Islet of Langerhans (tissue), 1 donor: Measurements from ENCODE around the gene KLF14.
"Not testable (repeated sequence)": the region's sequence is repeated elsewhere in the genome, so short reads cannot be mapped to it uniquely, and the experiment has no call there.

ENCODE experiments used
- FAIRE-seq: peaks from one replicate; lab custom pipeline; 2011; peaks lifted over from hg19 to GRCh38; lab: Jason Lieb, UNC

Gene KLF14

DNA sequence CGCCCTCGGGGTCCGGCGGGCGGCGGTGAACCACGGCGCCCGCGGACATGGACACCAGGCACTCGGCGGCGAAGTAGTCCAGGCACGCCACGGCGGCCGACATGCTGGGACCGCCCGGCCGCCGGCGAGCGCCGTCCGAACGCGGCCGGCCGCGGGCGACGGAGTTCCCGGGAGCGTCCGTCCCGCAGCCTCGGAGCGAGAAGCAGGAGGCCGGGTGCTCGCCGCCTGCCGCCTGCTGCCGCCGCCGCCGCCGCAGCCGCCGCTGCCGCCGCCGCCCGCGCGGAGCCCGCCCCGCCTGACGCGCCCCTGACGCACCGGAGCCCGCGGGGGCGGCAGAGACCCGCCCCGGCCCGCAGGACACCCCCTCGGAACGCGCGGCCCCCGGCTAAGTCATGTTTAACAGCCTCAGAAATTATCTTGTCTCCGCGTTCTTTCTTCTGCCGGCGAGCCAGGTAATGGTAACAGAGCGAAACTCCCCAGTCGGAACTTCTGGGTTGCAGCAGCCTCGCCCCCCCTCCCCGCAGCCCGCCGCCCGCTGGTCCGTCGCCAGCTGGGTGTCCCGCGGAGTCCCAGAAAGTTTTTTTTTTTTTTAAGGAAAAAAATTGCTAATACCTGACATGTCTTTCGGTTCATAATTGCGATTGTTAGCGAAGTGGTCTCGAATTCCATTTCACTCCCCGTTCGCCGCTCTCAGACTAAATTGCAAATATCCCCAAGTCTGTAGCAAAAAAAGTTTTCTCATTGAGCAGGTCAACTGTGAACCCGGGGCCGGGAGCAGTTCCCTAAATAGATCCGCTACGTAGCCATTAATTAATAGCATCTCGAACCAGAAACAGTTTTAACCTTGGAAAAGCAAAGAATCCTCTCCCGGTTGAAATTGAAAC, at the start of gene KLF14:
Gene KLF14 (minus strand): TSS at position 277 of the 884 bp plus-strand sequence. CDS start 174 bp downstream, at position 103.
- no peak for FAIRE-seq

DNA sequence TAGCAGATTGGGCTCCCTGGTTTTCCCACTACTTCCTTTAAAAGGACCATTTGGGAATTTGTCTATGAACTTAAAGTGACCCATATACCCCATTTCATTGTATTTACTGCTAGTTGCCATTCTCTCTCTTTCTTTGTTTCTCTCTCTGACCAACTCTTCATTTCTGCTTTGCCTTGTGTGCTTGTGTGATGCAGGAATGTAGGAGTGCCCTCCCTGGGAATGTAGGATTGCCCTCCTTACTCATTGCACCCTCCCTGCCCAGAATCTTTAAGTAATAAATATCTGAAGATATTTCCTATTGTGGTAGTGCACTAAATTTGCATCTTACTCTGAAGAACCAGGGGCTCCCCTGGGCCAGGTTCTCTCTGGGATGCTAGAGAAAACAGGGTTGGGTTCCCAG, 47.3 kb upstream of the KLF14 start:
- no peak for FAIRE-seq

DNA sequence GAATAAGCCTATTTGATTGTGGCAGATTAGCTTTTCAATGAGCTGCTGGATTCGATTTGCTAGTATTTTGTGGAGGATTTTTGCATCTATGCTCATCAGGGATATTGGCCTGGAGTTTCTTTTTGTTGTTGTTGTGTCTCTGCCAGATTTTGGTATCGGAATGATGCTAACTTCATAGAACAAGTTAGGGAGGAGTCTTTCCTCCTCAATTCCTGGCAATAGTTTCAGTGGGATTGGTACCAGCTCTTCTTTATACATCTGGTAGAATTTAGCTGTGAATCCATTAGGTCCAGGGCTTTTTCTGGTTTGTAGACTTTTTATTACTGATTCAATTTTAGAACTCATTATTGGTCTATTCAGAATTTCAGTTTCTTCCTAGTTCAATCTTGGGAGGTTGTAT, 43.4 kb upstream of the KLF14 start:
- no peak for FAIRE-seq

DNA sequence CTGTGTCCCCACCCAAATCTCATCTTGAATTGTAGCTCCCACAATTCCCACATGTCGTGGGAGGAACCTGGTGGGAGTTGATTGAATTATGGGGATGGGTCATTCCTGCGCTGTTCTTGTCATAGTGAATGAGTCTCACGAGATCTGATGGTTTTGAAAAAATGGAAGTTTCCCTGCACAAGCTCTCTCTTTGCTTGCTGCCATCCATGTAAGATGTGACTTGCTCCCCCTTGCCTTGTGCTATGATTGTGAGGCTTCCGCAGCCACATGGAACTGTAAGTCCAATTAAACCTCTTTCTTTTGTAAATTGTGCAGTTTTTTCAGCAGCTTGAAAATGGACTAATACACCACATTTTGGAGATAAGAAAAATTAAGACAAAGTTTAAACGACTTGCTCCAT, 38.4 kb upstream of the KLF14 start:
- not testable (repeated sequence) for FAIRE-seq

DNA sequence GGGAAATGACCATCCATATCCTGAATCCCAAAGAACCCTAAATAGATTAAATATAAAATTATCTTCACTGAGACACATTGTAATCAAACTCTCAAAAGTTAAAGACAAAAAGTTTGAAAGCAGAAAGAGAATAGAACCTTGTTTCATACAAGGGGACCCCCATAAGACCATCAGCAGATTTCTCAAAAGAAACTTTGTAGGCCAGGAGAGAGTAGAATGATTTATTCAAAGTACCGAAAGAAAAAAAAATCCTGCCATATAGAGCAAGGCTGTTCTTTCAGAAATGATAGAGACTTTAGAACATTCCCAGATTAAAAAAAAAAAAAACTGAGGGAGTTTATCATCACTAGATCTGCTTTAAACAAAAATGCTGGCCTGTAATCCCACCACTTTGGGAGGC, 34.8 kb upstream of the KLF14 start:
- no peak for FAIRE-seq

DNA sequence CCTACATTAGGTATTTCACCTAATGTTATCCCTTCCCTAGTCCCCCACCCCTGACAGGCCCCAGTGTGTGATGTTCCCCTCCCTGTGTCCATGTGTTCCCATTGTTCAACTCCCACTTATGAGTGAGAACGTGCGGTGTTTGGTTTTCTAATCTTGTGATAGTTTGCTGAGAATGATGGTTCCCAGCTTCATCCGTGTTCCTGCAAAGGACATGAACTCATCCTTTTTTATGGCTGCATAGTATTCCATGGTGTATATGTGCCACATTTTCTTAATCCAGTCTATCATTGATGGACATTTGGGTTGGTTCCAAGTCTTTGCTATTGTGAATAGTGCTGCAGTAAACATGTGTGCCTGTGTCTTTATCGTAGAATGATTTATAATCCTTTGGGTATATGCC, 30.6 kb upstream of the KLF14 start:
- not testable (repeated sequence) for FAIRE-seq

DNA sequence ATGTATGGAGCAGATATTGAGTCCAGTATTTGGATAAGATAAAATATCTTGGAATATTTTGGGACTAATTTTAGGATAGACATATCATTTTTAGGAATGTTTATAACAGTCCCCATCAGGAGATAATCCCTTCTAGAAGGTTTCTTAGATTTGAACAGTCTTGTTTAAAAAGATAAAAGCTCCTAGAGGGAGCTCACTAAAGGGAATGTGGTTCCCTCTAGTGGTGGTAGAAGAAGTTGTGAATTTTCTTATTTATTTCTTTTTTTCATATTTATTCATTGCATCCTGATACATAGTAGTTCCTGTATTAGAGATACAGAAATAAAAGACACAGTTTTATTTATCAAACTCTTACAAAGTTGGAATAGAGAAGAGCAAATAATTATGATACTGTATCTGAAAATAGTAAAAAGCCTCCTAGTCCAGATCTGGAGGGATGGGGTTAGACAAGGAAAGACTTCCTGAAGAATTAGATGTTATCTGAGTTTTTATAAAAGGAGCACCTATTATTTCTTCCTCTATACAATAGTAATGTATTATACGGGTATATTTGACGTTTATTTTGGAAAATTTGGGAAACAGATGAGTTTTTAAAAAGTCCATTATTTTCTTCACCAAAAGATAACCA, 24.5 kb upstream of the KLF14 start:
- peak; percentile 97 for FAIRE-seq

DNA sequence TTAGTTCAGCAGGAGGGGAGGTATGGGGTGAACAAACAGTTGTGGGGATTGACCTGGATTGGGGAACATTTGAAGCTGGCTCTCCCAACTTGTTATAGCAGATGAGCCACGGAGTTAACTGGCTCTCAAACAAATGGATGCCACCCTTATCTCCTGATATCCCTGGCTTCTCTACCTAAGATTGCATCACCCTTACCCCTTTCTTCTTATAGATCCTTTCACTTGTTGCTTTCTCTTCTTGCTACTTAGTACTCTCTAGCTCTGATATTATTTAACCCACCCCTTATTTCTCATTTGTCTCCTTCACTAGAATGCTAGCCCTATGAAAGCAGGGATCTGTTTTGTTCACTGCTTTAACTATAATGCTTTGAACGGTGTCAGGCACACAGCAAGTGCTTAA, 22.3 kb upstream of the KLF14 start:
- no peak for FAIRE-seq

DNA sequence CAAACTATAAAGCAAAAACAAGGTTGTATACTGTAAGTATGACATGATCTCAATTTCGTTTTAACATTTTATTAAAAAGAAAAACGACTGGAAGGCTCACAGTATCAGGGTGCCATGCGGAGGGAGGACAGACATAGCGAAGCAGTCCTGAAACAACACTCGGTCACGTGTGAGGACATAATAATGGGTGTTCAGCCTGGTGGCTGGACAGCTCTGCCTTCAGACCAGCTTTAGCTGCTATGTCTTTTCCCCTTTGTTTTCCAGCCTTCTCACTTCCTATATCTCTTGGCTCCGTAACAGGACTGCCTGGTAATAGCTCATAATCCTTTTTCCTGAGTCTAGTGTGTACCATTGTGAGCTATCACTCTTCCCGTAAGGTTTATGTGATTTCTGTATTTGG, 18.4 kb upstream of the KLF14 start:
- FAIRE-seq = no peak

DNA sequence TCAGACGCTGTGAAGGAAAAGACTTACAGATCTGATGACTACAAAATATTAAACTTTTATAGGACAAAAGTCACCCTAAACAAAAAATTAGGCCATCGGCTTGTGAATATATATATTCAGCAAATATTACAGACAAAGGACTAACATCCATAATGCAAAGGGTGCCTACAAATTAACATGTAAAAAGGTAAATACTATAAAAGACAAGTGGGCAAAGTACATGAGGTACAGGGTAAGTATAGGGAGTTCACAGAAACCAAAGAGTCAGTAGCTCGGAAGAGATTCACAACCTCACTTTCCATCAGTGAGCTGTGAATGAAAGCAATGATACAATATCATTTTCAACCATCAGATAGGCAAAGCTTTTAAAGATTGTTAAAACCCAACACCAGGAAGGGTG, 16.7 kb upstream of the KLF14 start:
- no peak for FAIRE-seq

DNA sequence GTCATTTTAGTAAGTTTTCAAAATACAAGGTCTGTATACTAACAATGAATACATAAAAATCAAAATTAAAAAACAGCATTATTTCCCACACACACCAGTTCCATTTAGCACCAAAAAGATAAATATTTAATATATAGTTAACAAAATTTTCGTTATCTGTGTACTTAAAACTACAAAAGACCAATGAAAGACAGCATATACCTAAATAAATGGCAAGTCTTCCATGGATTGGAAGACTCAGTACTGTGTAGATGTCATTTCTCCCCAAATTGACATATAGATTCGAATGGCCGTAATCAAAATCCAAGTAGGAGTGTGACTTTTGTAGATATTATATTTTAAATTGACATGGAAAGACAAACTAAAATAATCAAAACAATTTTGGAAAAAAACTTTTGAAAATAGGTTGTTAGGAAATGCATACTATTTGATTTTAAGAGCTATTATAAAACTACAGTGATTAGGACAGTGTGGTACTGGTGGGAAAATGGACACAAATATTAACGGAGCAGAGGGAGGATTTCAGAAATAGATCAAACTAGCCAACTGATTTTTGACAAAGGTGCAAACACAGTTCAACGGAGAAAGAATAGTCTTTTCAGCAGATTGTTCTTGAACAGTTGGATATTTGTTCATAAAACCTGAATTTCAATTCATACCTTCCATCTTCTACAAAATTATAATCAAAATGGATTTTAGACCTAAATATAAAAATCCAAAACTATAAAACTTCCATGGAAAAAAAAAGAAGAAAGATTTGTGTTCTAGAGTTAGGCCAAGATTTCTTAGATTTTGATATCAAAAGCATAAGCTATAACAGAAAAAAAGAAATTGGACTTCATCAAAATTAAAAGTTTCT, 14.8 kb upstream of the KLF14 start:
- FAIRE-seq = no peak

DNA sequence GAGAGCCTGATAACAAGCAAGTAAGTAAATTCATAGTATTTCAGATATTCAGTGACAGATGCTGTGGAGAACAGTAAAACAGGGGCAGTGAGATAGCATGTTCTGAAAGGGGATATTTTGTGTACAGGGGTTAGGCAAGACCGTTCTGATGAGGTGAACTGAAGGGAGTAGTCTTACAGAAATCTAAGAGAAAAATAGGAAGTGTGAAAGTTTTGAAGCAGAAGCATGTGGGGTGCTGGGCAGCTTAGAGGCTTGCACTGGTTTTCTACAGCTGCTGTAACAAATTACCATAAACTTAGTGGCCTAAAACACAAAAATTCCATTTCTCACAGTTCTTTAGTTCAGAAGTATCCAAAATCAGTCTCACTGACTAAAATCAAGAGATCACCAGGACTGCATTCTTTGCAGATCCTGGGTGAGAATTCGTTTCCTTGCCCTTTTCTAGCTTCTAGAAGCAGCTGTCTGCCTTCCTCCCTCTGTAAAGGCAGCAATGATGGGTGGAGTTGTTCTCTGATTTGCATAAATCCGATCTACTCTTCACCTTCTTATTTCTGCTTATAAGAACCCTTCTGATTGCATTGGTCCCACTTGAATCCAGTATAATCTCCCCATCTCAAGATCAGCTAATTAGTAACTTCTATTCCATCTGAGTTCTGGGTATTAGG, 7.5 kb upstream of the KLF14 start:
- FAIRE-seq = no peak

DNA sequence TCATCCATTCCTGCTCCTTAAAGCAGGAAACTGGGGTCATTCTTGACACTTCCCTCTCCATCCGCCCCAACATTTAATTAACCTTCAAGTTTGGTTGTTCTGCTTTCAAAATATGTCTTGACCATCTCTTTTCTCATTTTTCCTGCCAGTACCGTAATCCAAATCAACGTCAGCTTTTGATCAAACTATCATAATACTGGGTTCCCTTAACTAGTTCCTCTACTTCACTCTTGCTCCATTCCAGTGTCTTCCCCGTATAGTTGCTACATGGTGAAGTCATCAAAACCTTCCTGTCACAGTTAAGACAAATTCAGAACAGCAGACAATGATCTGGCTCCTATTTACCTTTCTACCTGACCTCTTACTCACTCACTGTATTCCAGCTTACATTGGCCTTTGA, 6.6 kb upstream of the KLF14 start:
- FAIRE-seq = no peak

DNA sequence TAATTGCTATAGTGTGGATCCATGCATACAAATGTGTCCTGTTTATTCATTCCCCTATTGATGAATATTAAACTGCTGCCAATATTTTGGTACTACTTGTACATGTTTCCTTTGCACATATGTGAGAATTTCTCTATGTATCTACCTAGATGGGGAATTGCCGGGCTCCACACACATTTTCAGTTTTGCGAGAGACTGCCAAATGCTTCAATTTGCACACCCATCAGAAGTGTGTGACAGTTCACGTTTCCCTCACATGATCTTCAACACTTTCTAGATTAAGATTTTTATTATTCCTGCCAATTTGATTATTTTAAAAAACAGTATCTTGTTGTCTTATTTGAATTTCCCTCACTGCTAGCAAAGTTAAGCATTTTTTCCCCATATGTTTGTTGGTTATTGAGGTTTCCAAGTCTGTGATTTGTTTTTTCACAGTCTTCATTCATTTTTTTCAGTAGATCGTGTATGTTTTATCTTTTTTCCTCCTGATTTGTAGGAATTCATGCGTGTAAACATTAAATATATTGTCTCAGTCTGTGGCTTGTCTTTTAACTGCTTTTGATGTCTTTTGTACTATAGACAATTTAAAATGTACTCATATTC, 2.4 kb upstream of the KLF14 start:
- FAIRE-seq = no peak

DNA sequence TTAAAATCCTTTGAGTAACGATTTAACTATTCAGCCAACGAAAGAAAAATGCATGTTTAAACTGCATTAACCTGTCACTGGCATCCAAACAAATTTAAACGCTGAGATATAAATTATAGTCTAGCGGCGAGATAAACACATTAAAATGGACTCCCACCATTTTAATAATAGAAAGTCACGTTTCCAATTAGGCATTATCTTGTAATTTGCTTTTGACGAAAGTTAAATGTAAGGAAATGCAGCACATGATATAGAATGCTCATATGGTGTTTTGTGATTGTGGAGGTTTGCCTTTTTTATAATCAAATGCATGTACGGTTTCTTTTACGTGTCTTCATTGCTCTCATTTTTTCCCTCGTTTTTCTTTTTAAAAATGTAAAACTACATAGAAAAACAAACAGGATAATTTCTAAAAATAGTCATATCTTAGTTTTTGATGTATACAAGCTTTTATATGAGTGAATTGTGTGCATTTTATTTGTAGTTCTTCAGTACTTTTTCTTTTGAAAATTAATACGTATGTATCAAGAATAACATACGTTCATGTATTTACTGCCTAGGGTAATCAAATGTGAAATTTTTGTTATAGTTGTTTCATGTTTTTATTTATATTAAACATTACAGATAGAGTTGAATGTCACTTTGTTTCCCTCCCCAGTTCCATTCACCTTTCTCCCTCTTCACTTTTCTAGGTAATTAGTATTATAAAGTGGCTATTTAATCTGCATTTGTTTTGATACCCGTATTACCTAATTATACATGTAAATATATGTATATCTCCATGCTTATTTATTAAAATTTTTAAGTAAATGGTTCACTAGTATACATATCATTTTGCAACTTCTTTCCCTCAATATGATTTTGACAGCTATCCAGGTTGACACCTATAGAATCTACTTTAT, 1.1 kb upstream of the KLF14 start:
- FAIRE-seq = no peak

DNA sequence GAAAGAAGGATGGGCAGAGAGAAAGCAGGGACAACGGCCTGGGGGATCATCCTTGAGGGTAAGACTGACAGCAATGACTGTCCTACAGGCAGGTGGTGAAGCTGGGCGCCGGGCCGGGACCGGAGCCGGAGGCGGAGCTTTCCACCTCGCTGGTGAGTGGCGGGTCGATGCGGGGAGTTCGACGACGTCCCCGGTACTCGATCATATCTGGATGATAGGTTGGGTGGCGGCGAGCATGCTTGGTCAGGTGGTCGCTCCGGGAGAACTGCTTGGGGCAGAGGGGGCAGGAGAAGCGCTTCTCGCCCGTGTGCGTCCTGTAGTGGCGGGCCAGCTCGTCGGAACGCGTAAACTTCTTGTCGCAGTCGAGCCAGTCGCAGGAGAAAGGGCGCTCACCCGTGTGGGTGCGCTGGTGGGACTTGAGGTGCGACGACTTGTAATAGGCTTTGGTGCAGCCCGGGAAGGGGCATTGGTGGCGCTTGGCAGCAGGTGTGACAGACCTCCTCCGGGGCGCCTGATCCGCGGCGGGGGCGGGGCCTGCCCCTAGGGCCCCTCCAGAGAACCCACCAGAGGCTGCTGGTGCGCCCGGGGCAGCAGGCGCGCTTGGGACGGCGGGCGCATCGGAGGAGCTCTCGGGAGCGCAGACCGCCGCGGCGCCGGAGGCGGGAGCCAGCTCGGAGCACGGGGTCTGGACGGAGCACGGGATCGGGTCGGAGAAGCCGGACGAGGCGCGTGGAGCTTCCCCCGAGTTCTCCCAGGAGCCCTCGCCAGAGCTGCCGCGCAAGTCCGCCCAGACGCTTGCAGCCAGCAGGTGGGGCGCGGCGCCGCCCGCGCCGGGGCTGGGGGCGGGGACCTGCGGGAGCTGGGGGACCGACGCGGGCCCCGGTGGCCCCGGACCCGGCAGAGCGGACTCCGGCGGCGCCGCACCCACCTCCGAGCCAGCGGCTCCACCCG, 752 bp downstream of the KLF14 start:
- no peak for FAIRE-seq

DNA sequence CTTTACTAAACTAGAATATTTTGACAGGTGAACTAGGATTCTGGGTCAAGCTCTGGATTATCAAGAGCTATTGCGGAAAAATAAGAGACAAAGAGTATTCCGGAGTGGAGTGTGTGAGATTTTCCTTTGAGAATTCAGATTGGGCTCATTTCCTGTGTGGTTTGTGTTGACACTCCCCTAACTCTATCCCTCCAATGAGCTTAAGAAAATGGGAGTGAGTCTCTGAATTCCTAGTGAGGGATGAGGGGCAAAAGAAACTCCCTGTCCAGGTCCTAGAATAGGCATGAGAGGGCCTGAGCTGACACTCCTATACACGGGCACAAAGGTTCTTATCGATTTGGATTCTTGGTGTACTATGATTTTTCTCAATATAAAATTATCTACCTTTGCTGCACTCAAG, 10.2 kb downstream of the KLF14 start:
- FAIRE-seq = no peak

DNA sequence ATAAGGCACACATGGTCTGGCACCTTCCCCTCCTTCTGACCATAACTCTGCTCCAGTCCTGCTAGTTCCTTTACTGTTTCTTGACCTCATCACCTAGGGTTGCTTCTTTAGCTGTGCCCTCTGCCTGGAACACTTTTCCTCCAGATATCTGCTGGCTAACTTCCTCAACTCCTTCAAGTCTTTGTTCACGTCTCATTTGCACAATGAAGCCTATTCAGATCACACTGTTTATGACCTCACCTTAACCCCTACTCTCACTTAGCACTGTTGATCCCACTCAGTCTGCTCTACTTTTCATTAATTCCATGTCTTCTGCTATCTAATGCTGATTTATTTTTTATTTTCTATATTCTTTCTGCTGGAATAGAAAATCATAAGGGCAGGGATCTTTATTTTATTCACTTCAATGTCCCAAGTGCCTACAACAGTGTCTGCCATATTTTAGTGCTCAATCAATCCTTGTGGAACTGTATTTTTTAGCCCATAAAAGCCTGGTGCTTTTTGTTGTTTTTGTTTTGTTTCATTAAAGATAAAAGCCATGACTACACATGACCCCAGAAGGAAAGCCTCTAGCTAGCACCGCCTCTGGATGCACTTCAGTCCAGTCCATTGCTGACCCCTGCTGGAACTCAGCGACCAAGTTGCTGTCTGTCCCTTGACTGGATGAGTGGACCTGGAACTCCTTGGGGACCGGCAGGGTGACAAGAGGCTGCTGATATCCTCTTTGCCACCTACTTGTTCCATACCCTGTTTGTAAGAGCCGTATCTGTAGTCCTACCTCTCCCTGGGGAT, 12.3 kb downstream of the KLF14 start:
- FAIRE-seq = no peak

DNA sequence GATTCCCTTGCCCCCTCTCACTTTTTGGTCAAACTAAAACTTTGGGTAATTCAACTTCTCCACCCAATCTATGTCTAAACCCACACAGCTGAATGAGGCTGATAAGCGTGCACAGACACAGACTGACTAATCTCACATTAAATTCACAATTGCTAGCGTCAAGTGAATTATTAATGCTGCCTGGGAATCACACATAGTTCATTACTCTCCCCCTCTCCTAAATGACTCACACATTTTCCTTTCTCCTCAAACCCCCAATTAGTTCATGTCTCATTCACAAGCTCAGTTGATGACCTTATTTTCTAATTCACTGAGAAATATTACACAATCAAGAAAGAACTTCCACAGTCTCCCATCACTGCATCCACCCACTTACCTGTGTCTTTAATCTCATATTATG, 14.5 kb downstream of the KLF14 start:
- FAIRE-seq = no peak
